GM19193 (cell line): Measurements from ENCODE around the gene PRUNE2.

Source experiments
- POLR2A ChIP-seq: IDR thresholded peaks from 4 replicates; pipeline ENCODE4 v1.6.1; 2011; ENCODE audit not compliant: insufficient read depth, insufficient read length; ENCODE audit errors: extremely low read depth

PRUNE2 gene

GRCh38 chr9:76741524-76741923 is 164.4 kb downstream of the PRUNE2 start:
- no peak for TF ChIP-seq POLR2A

- TF ChIP-seq POLR2A, result no peak
These were observed 167.5 kb downstream of the PRUNE2 start for GRCh38 chr9:76738402-76738801.

GRCh38 chr9:76737154-76737902 is 168.6 kb downstream of the PRUNE2 start:
- TF ChIP-seq POLR2A, result no peak

- no peak for TF ChIP-seq POLR2A
These were observed 171.2 kb downstream of the PRUNE2 start for GRCh38 chr9:76734716-76735115.

- TF ChIP-seq POLR2A, result no peak
These were observed 172.8 kb downstream of the PRUNE2 start for GRCh38 chr9:76733096-76733495.

GRCh38 chr9:76732341-76732958 is 173.5 kb downstream of the PRUNE2 start:
- no peak for TF ChIP-seq POLR2A

DNA sequence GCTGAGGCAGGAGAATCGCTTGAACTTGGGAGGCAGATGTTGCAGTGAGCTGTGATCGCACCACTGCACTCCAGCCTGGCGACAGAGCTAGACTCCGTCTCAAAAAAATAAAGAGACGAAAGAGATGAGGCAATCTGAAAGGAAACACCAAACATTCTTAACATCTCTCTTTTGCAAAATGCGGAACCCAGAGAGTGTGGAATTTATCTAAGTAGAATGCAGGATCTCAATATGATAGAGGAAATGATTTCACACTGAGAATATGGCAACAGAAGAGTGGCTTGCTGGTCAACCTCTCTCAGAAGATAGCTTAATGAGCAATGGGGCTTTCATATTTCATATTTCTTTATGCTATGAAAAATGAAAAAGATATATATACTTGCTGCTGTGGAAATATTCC is 175.1 kb downstream of the PRUNE2 start:
- no peak for TF ChIP-seq POLR2A

DNA sequence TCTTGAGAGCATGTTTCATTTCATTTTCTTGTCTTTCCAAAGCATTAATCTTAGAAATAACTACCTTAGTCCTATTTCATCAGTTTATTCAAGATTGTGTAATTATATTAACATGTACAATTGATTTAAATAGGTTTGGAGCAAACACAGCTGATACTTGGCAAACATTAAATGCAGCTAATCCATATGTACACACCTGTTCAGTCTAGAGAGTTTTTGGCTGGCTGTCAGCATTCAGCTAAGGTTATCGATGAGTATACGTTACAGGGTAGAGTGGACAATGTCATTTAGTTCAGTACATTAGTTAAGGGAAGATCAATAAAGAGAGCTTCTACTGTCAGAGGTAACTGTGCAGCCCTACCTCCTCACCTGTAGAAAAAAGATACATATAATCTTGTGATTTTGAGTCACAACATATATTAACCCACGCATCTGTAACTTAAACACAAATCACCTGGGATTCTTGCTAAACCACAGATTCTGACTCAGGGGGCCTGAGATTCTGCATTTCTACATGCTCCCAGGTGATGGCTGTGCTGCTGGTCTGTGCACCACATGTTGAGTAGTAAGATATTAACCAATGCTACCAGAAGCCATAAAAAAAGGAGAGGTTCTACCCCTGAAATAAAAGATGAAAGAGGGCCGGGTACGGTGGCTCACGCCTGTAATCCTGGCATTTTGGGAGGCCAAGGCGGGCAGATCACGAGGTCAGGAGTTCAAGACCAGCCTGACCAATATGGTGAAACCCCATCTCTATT is 175.8 kb downstream of the PRUNE2 start:
- TF ChIP-seq POLR2A, result no peak

GRCh38 chr9:76729116-76729515 is 176.8 kb downstream of the PRUNE2 start:
- TF ChIP-seq POLR2A, result no peak

DNA sequence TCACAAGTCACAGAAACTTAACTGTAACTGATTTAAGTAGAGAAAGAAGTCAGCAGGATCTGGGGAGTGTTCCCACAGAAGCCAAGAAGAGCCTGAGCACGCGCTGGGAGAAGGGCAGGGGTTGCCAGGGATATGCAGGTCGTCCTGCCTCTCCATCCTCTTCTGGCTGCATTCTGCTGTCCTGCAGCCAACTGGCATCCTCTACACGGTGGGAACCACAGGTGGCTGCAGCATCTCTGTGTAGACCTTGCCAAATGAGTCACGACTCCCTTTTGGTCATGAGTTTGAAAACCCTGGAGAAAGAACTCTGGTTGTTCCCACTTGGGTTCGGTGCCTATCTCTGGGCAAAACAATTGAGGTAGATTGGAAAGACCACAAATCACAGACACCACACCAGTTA is 180.0 kb downstream of the PRUNE2 start:
- TF ChIP-seq POLR2A, result no peak

DNA sequence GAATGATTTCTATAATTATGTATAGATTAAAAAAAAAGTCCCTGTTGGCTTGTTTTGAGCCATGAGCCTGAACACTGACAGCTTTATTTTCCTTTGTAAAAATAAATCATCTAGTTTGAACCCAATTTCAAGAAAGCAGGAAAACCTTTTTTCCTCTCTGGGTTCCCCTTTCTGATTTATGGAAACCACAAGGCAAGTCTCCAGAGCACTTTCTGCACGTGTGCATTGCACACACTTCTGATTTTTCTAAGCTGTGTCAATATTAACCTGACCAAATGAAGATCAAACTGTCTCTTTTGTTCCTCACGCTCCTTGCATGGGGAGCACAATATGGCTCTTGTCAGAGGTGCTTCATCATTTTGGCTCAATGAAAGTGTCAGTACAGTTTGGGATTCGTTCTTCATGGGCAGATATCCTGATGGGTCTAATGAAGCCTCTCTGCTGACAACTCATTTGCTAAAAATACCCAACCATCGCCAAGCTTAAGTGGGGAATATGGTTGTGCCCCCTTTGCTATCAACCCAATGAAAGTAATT is 180.8 kb downstream of the PRUNE2 start:
- no peak for TF ChIP-seq POLR2A

- no peak for TF ChIP-seq POLR2A
These were observed 185.7 kb downstream of the PRUNE2 start for GRCh38 chr9:76720245-76720644.

DNA sequence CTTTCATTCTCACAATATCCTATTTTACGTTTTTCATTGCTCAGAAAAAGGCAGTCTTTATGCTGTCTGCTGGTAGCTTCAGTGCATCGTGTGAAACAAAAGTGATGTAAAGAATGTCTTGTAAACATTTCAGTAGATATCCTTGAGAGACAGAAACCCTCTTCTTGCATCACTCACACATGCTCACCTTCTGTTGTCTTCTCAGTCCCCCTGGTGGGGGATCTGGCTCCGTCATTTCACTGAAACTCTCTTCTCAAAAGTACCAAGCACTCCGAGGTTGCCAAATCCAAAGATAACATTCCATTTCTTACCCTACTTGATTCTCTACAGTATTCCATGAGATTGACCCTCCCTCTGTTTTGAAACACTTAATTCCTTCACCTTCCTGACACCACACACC is 187.7 kb downstream of the PRUNE2 start:
- no peak for TF ChIP-seq POLR2A

DNA sequence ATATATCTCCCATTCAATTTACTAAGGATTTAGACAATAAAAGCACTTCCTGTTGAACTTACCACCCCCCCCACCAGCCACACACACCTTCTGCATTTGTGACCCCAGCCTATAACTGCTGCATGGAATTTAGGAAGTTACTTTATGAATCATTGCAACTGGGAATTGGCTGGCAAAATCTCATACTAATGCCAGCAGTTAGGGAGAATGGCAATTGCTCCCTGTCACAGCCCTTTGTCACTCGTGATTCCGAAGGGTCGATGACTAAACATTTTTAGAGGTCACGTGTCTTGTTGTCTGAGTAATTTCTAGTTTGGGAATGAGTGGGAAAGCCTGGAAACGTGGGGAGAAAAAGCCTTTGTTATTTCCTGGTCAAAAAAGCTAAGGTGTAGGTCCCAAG is 188.3 kb downstream of the PRUNE2 start:
- no peak for TF ChIP-seq POLR2A

DNA sequence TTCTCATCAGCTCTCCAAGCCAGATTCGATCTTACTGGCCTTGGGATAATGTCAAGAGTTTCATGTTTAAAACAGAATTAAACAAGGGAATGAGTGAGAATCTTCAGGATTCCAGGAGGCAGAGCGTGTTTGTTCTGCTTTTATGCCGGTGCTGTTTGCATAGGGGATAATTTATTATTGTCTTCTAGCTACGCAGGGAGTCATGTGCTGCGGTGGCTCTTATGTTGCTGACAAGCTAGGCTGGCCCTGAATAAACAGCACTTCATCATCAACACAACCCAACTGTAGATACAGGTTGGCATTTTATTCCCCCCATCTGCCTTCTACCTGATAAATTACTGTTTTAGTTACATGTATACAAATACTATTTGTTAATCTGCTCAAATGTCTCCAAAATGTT is 188.7 kb downstream of the PRUNE2 start:
- TF ChIP-seq POLR2A, result no peak
